ENCODE measurements around the gene ST6GALNAC2. TPM values are rescaled to one million over a fixed set of nuclear protein-coding genes. Genes with fewer than 3 reads are reported as not detected.
"Not testable (repeated sequence)": the region's sequence is repeated elsewhere in the genome, so short reads cannot be mapped to it uniquely, and the experiment has no call there.

The ST6GALNAC2 gene
- total RNA-seq, 2 donors from 2014 or later, result 3.9 to 4.5 TPM

DNA sequence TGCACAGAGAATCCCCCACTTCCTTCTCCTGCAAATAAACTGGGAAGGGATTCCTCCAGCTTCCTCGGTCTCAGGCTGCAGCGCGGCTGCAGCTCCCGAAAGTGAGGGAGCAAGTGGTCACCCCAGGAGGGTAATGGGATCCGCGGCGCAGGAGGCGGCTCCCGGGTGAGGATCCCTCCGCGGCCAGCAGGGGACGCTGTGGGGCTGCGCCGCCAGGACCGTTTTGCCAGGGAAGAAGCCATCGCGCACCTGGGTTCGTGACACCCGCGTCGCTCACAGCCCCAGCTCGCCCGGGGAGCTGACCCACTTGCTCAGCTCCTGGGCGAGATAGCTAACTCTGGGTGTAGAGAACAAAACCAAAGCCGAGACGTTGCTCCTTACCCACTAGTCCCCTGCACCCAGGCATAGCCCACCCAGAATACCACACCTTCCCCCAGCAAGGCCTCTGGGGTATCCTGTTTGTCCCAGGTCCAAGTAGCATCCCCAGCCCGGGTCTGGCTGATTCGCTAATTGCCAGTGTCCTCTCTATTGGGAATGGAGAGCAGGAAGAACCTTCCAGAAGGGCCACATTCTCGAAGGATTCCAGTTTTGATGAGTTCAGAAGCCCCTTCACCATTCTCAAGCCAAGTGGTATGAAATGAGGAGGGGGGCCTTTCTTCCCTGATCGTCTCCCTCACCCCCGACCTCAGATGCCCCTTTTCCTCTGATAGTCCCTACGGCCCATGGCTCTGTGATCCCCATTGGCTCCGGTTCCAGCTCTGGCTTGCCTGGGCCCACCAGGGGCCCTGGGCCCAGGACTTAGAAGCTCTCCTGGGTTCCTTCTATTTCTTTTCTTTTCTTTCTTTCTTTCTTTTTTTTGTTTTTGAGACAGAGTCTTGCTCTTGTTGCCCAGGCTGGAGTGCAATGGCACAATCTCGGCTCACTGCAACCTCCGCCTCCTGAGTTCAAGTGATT lies 62.3 kb downstream of the ST6GALNAC2 start:
- intact Hi-C loops (cut with DNase I, micrococcal nuclease), result loop anchor here (5.0 kb wide), 1 partner anchor 99 kb away; no protein-coding TSS in a partner anchor
- ATAC-seq, result peak; percentile 77
- DNase-seq, result peak in 1 of 2 donors; percentile 80

DNA sequence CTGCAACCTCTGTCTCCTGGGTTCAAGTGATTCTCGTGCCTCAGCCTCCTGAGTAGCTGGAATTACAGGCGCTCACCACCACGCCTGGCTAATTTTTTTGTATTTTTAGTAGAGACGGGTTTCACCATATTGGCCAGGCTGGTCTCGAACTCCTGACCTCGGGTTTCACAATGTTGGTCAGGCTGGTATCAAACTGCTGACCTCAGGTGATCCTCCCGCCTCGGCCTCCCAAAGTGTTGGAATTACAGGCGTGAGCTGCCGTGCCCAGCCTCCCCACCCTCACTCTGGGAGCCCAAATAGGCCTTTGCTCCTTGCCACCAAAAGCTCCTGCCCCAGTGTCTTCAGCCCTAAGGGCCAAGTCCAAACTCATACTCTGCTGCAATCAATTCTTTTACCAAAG lies 64.0 kb downstream of the ST6GALNAC2 start:
- not testable (repeated sequence) for DNase-seq, ATAC-seq
- intact Hi-C loops (cut with DNase I, micrococcal nuclease), result loop anchor here (5.0 kb wide), 1 partner anchor 101 kb away; no protein-coding TSS in a partner anchor

DNA sequence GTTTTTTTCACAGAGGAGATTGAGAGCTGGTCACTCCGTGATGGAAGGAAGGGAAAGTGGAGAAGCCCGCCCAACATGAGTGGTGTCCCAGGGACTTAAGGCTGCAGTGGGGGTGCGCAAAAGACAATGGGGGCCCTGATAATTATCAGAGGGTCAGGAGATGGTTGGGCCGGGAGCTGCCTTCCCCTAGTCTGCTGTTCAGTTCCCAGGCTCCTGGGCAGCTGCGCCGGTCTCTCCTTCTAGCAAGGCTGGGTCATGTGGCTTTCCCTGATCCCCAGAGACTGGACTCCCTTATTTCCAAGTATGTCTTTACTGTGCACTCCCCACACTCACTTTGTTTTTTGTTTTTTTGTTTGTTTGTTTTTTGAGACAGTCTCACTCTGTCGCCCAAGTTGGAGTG lies 64.4 kb downstream of the ST6GALNAC2 start:
- intact Hi-C loops (cut with DNase I, micrococcal nuclease), result loop anchor here (5.0 kb wide), 1 partner anchor 101 kb away; no protein-coding TSS in a partner anchor
- ATAC-seq, result no peak

DNA sequence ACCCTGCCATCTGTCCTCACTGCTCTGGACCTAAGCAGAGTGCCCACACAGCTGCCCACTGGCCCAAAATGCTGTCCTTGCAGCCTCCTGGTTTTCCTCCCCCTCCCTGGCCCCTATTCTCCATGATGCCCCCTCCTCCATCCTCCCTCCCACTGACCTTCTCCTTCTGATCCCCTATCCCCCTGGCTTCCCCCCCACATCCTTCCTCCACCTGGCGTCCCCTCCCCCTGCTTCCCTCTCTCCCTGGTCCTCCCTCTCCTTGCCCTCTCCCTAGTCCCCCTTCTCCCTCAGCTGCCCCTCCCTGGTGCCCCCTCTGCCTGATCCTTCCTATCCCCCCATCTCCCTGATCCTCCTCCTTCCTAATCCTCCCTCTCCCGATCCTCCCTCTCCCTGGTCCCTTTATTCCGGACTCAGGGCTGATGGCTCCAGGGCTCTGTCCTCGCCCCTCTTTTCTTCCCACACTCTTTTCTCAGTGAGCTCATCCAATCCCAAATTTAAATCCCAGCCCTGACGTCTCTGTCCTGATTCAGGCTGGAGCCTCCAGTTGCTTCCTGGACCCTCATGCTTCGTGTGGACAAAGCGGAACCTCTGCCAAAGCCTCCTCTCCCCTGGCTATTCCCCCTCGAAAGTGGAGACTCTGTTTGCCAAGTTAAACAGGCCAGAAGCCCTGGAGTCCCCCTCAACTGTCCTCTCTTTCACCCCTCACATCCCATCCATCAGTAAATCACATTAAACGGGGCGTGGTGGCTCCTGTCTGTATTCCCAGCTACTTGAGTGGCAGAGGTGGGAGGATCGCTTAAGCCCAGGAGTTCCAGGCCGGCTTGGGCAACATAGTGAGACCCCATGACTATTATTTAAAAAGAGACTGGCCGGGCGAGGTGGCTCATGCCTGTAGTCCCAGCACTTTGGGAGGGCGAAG lies 66.4 kb downstream of the ST6GALNAC2 start:
- no peak for ATAC-seq
- no peak for DNase-seq
- intact Hi-C loops (cut with DNase I, micrococcal nuclease), result no loop called here

More for the DNA sequence above, 64.4 kb downstream of the ST6GALNAC2 start:
- DNase-seq, result no peak

DNA sequence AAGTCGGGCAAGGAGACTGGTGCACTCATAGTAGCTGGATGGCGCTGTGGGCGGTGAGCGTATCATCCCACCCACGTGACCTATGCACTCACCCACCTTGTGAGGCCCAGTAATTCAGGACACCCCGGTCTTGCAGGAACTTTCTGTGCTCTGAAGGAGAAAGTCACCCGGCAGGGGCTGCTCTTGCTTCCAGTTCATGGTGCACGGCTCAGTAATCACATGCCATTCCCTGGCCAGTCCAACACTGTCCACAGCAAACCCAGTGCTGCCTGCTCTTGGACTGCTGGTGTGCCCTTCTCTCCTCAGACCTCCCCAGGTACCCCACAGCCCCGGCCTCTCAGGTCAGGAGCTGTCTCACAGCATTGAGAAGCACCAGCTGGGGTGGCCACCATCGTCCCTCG lies 68.0 kb downstream of the ST6GALNAC2 start:
- no peak for ATAC-seq
- intact Hi-C loops (cut with DNase I, micrococcal nuclease), result no loop called here

More for the DNA sequence above, 68.0 kb downstream of the ST6GALNAC2 start:
- no peak for DNase-seq

Other genes with a start within 250 kb of the ST6GALNAC2 start
- 10 to 100 TPM; 61.7 to 70.3 TPM for gene PRPSAP1, start 231.9 kb downstream of the ST6GALNAC2 start, total RNA-seq
- gene SPHK1, start 201.3 kb downstream of the ST6GALNAC2 start, total RNA-seq, result 1 to 10 TPM; 2.9 to 4.2 TPM
- 10 to 100 TPM; 15.9 to 18.2 TPM for gene UBE2O, start 132.7 kb downstream of the ST6GALNAC2 start, total RNA-seq
- not detected for gene AANAT, start 118.3 kb downstream of the ST6GALNAC2 start, total RNA-seq
- gene RHBDF2, start 84.4 kb downstream of the ST6GALNAC2 start, total RNA-seq, result 10 to 100 TPM; 11.6 to 12.8 TPM
- gene CYGB, start 48.2 kb downstream of the ST6GALNAC2 start, total RNA-seq, result 10 to 100 TPM in 1 of 2 donors, 1 to 10 TPM in 1; 9.0 to 12.2 TPM
- 1 to 10 TPM in 1 of 2 donors, under 1 TPM in 1; 0.92 to 2.3 TPM for gene PRCD, start 45.8 kb downstream of the ST6GALNAC2 start, total RNA-seq
- gene ST6GALNAC1, start 57.9 kb upstream of the ST6GALNAC2 start, total RNA-seq, result 100 to 1,000 TPM; 322 to 434 TPM
- gene MXRA7, start 125.1 kb upstream of the ST6GALNAC2 start, total RNA-seq, result 10 to 100 TPM; 12.0 to 37.2 TPM
- 10 to 100 TPM; 27.2 to 31.3 TPM for gene JMJD6, start 140.7 kb upstream of the ST6GALNAC2 start, total RNA-seq
- gene METTL23, start 141.0 kb upstream of the ST6GALNAC2 start, total RNA-seq, result 10 to 100 TPM; 23.4 to 25.0 TPM
- 100 to 1,000 TPM; 138 to 156 TPM for gene SRSF2, start 151.5 kb upstream of the ST6GALNAC2 start, total RNA-seq
- 10 to 100 TPM; 39.1 to 43.0 TPM for gene MFSD11, start 152.3 kb upstream of the ST6GALNAC2 start, total RNA-seq